Endothelial cell of umbilical vein (primary cell): ENCODE data around the gene TESPA1. TPM values are rescaled to one million over a fixed set of nuclear protein-coding genes. Genes with fewer than 3 reads are reported as not detected.

Experiments used
- BruUV-seq: library from RNA; stranded (reverse); fragments of 400-500 nt; replicated peaks from 2 replicates; lab custom pipeline; 2021; lab: Mats Ljungman, UMichigan
- CTCF ChIA-PET: fragments of 300-600, 350-600 bp; sonication (Branson Sonifier 250); formaldehyde crosslinking; loops from one replicate; lab custom pipeline; 2021; ENCODE audit warnings: antibody characterized with exemption, inconsistent platforms; lab: Charles Lee
- POLR2A ChIA-PET: fragments of 300-600, 350-600 bp; sonication (Branson Sonifier 250); formaldehyde crosslinking; loops from one replicate; lab custom pipeline; 2021; ENCODE audit warnings: antibody characterized with exemption, inconsistent platforms; lab: Charles Lee
- DNase-seq: peaks from one replicate; pipeline ENCODE4 v3.0.0-alpha.2; 2011; ENCODE audit warnings: low read depth, low spot score
- FAIRE-seq: peaks from 2 replicates; lab custom pipeline; 2011; peaks lifted over from hg19 to GRCh38; lab: Jason Lieb, UNC
- H2AFZ ChIP-seq: 2 replicates; pipeline ENCODE4 v1.6.0; 2012; ENCODE audit warnings: low read depth, low read length, control low read depth, inconsistent platforms
- H3K27ac ChIP-seq: 2 replicates; pipeline ENCODE4 v1.5.1; 2011; ENCODE audit warnings: low read depth, mild to moderate bottlenecking, control low read depth, low read length, moderate library complexity; ENCODE audit not compliant: insufficient read depth
- H3K27me3 ChIP-seq, 2 experiments: 2 replicates each; pipeline versions ENCODE4 v1.6.0 to v1.6.1; 2011; ENCODE audit warnings: low read length in 2 of 2, mixed read lengths in 1 of 2; ENCODE audit not compliant: control insufficient read depth in 2 of 2, insufficient read depth in 2 of 2
- H3K36me3 ChIP-seq, 2 experiments: 2 replicates in 1 of 2; 3 replicates in 1 of 2; pipeline ENCODE4 v1.5.1; 2011; ENCODE audit warnings: low read length in 2 of 2, mild to moderate bottlenecking in 1 of 2, moderate library complexity in 1 of 2; ENCODE audit not compliant: control insufficient read depth in 2 of 2, insufficient read depth in 2 of 2; ENCODE audit errors: extremely low read depth in 1 of 2
- H3K4me1 ChIP-seq: 3 replicates; pipeline ENCODE4 v1.5.1; 2011; ENCODE audit warnings: mild to moderate bottlenecking, low read length; ENCODE audit not compliant: control insufficient read depth, insufficient read depth; ENCODE audit errors: extremely low read depth
- H3K4me2 ChIP-seq: 2 replicates; pipeline ENCODE4 v1.6.1; 2011; ENCODE audit warnings: low read length, control low read depth, mixed read lengths; ENCODE audit not compliant: insufficient read depth
- H3K4me3 ChIP-seq, 3 experiments: fragments of 200-600 bp in 1 of 3; sonication (generic), shearing (Covaris generic) in 1 of 3; replicated peaks in 1 of 3; 2 replicates each; pipeline ENCODE4 v1.5.1; 2011 to 2016; ENCODE audit warnings: control low read depth in 3 of 3, low read length in 3 of 3, mild to moderate bottlenecking in 2 of 3, inconsistent platforms in 1 of 3, low read depth in 1 of 3, moderate library complexity in 1 of 3; ENCODE audit not compliant: insufficient read depth in 1 of 3
- H3K79me2 ChIP-seq: 2 replicates; pipeline ENCODE4 v1.6.0; 2012; ENCODE audit warnings: low read length, inconsistent platforms; ENCODE audit not compliant: control insufficient read depth, insufficient read depth
- H3K9ac ChIP-seq: replicated peaks from 2 replicates; pipeline ENCODE3; 2011; ENCODE audit warnings: low read length, control low read depth; ENCODE audit not compliant: insufficient read depth; ENCODE audit errors: extremely low read depth
- H3K9me1 ChIP-seq: replicated peaks from 3 replicates; pipeline ENCODE4 v1.6.0; 2011; ENCODE audit warnings: mild to moderate bottlenecking, low read length; ENCODE audit not compliant: control insufficient read depth, insufficient read depth; ENCODE audit errors: extremely low read depth
- H3K9me3 ChIP-seq: replicated peaks from 2 replicates; pipeline ENCODE4 v1.5.1; 2012; ENCODE audit warnings: low read length, inconsistent platforms; ENCODE audit not compliant: control insufficient read depth, insufficient read depth
- H4K20me1 ChIP-seq: replicated peaks from 2 replicates; pipeline ENCODE3; 2011; ENCODE audit warnings: mild to moderate bottlenecking, low read length; ENCODE audit not compliant: control insufficient read depth, insufficient read depth; ENCODE audit errors: extremely low read depth
- FOS ChIP-seq: IDR thresholded peaks from 2 replicates; pipeline ENCODE4 v1.6.1; 2011; ENCODE audit warnings: mild to moderate bottlenecking, low read length, moderate library complexity, borderline replicate concordance; ENCODE audit not compliant: insufficient read depth
- GATA2 ChIP-seq: IDR thresholded peaks from 2 replicates; pipeline ENCODE4 v1.7.0; 2011; ENCODE audit warnings: low read depth, mild to moderate bottlenecking, moderate library complexity, mixed read lengths, low read length; ENCODE audit not compliant: insufficient read length, insufficient read depth
- JUN ChIP-seq: IDR thresholded peaks from 2 replicates; pipeline ENCODE4 v1.6.1; 2011; ENCODE audit warnings: borderline replicate concordance, low read depth; ENCODE audit not compliant: insufficient read length, insufficient read depth
- MYC ChIP-seq: IDR thresholded peaks from one replicate; pipeline ENCODE4 v1.6.1; 2011; ENCODE audit warnings: mild to moderate bottlenecking, low read depth, low read length
- POLR2A ChIP-seq: IDR thresholded peaks from 2 replicates; pipeline ENCODE4 v1.6.1; 2012; ENCODE audit warnings: low read depth, mild to moderate bottlenecking, control low read depth, low read length
- dilution Hi-C: fragments of 300-500 bp; cut with MboI; formaldehyde crosslinking; loops from one replicate; pipeline ENCODE4 v1.15.0; 2019; ENCODE audit warnings: low sequenced_read_pairs; ENCODE audit not compliant: extremely low pct_ligation_motif_present
- intact Hi-C: fragments of 100-400 bp; cut with micrococcal nuclease; formaldehyde crosslinking; loops from one replicate; pipeline ENCODE4 v1.10.0; 2022
- polyA plus RNA-seq, 4 experiments: library from polyadenylated mRNA; depleted of rRNA in 3 of 4; stranded (reverse) in 3 of 4; unstranded in 1 of 4; fragments of >200 nt; gene quantifications; 2 replicates each; pipeline versions ENCODE4 v1.2.1 to v1.2.3, GENCODE V29; 2011 to 2012; ENCODE audit warnings: missing spikeins in 1 of 4
- total RNA-seq: library from RNA; stranded (reverse); gene quantifications from 2 replicates; pipeline ENCODE4 v1.2.3, GENCODE V29; 2021
- TF ChIP-seq, protein P1 (sequence below), 2 donors: IDR thresholded peaks; 1 replicate in 1 of 2; 2 replicates in 1 of 2; pipeline ENCODE4 v1.5.1; 2011; ENCODE audit warnings: low read length in 2 of 2, mild to moderate bottlenecking in 2 of 2, moderate library complexity in 2 of 2, control low read depth in 1 of 2, inconsistent platforms in 1 of 2, low read depth in 1 of 2; ENCODE audit not compliant: insufficient read depth in 1 of 2; ENCODE audit errors: extremely low read depth in 1 of 2
- TF ChIP-seq, protein P2 (sequence below): IDR thresholded peaks from 2 replicates; pipeline ENCODE4 v1.6.1; 2011; ENCODE audit not compliant: insufficient read depth, insufficient read length

The TESPA1 gene
- total and polyA plus RNA-seq, 2 donors (not counting 3 experiments of a cell fraction or from before 2014, with no cell fraction given) = not detected

DNA sequence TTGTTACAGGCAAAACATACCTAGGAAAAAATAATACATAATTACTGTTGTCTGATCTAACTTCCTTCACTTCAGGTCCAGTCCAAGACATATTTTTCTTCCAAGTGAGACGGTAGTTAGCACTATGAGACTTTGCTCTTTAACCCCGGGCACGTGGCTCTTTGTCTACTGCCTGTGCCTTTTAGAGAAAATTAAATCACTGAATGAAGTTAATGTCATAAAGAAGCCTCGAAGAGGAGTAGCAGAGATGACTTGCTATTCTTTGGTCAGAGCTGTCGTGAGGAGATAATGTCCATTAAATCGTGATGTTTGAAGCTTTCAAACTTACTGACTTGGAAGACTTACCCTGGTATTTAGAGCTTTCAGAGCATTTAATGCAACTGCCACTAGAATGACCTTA is 8.7 kb downstream of the TESPA1 start:
- TF ChIP-seq, protein P1, sequence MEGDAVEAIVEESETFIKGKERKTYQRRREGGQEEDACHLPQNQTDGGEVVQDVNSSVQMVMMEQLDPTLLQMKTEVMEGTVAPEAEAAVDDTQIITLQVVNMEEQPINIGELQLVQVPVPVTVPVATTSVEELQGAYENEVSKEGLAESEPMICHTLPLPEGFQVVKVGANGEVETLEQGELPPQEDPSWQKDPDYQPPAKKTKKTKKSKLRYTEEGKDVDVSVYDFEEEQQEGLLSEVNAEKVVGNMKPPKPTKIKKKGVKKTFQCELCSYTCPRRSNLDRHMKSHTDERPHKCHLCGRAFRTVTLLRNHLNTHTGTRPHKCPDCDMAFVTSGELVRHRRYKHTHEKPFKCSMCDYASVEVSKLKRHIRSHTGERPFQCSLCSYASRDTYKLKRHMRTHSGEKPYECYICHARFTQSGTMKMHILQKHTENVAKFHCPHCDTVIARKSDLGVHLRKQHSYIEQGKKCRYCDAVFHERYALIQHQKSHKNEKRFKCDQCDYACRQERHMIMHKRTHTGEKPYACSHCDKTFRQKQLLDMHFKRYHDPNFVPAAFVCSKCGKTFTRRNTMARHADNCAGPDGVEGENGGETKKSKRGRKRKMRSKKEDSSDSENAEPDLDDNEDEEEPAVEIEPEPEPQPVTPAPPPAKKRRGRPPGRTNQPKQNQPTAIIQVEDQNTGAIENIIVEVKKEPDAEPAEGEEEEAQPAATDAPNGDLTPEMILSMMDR (IDR thresholded peaks at IDR 0.05; ENCODE audit: extremely low read depth in 1 of 2, insufficient read depth in 1 of 2, low read depth in 1 of 2, low read length in 2 of 2) = no peak
- TF ChIP-seq JUN (no peak), POLR2A (no peak), FOS (no peak)
- dilution Hi-C loops (no loop called here), intact Hi-C loops (no loop called here)
- H3K9me1 ChIP-seq = no peaks in the 10 kb centered on the region
- CTCF ChIA-PET = interaction anchor here (1.3 to 3.3 kb wide), 3 partner anchors 11 to 18 kb away, joined by 4 to 19 read pairs (median 6); no protein-coding TSS in a partner anchor
- H3K27me3 ChIP-seq = peaks cover 1 to 15% of the 10 kb centered on the region in 2 experiments
- no peaks in the 10 kb centered on the region for H3K4me1 ChIP-seq
- no peaks in the 10 kb centered on the region for H4K20me1 ChIP-seq
- H2AFZ ChIP-seq = no peak overlapping the region
- DNase-seq (no peak), FAIRE-seq (no peak)
- no peaks in the 10 kb centered on the region for H3K36me3 ChIP-seq
- H3K4me3 ChIP-seq = no peak overlapping the region
- no peaks in the 10 kb centered on the region for H3K9me3 ChIP-seq
- no peak overlapping the region for H3K27ac ChIP-seq
- H3K79me2 ChIP-seq = no peaks in the 10 kb centered on the region
- BruUV-seq = no TSS peak
- H3K9ac ChIP-seq = no peak overlapping the region
- no peak overlapping the region for H3K4me2 ChIP-seq
- POLR2A ChIA-PET = no interaction called here

DNA sequence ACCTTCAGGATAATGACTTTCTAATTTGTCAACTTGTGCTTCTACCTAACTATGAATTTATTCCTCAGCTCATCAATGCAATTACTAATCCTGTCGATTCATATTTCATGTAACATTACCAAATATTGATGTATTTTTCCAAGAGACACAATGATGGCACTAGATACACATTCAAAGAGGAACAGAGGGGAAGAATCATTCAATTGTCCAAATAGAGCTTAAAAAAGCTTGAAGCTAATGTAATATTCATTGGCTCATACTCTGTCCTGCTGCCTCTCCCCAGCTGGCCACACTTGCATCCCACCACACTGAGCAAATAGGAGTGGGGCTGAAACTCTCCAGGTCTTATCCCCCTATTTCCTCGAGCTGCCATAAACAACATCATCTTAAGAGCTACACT is 9.3 kb downstream of the TESPA1 start:
- Histone ChIP-seq H3K27ac (no peak overlapping the region), H3K4me3 (no peak overlapping the region), H3K4me1 (no peaks in the 10 kb centered on the region), H3K4me2 (no peak overlapping the region), H3K9ac (no peak overlapping the region), H3K9me1 (no peaks in the 10 kb centered on the region), H3K27me3 (peaks cover 1 to 15% of the 10 kb centered on the region in 2 experiments), H3K36me3 (no peaks in the 10 kb centered on the region), H4K20me1 (no peaks in the 10 kb centered on the region), H3K79me2 (no peaks in the 10 kb centered on the region), H2AFZ (no peak overlapping the region), H3K9me3 (no peaks in the 10 kb centered on the region)
- FAIRE-seq (no peak), DNase-seq (no peak)
- intact Hi-C loops (no loop called here), dilution Hi-C loops (no loop called here)
- no peak for TF ChIP-seq MYC
- no peak for TF ChIP-seq JUN
- TF ChIP-seq, protein P2, sequence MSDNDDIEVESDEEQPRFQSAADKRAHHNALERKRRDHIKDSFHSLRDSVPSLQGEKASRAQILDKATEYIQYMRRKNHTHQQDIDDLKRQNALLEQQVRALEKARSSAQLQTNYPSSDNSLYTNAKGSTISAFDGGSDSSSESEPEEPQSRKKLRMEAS = no peak
- TF ChIP-seq POLR2A = no peak
- TF ChIP-seq GATA2 = no peak
- CTCF ChIA-PET = interaction anchor here (1.3 to 3.3 kb wide), 3 partner anchors 11 to 18 kb away, joined by 4 to 19 read pairs (median 6); no protein-coding TSS in a partner anchor
- BruUV-seq = no TSS peak
- POLR2A ChIA-PET = no interaction called here
